Activated T-cell treated with anti-CD3 and anti-CD28 coated beads, Interleukin-2, amount 50 U/mL, for 72 hours (primary cell): Measurements from ENCODE around the gene C19orf33. TPM values are rescaled to one million over a fixed set of nuclear protein-coding genes. Genes with fewer than 3 reads are reported as not detected.
"Not testable (repeated sequence)": the region's sequence is repeated elsewhere in the genome, so short reads cannot be mapped to it uniquely, and the experiment has no call there.

Source experiments
- ATAC-seq, 2 donors: fragments of 150-1000 bp; cut with Tn5 transposase; replicated peaks in 1 of 2; 2 replicates each; pipeline ENCODE4 v1.10.0; 2021; ENCODE audit warnings: moderate library complexity in 2 of 2, mild to moderate bottlenecking in 1 of 2
- DNase-seq, 2 donors: peaks; one replicate each; pipeline ENCODE4 v3.0.0; 2021 to 2022; ENCODE audit warnings: mixed read lengths in 1 of 2
- H3K27ac Mint-ChIP-seq: one replicate; pipeline ENCODE4 v1.8.0; 2022; ENCODE audit warnings: mild to moderate bottlenecking, moderate library complexity, mixed read lengths
- H3K27me3 Mint-ChIP-seq: one replicate; pipeline ENCODE4 v1.8.0; 2022; ENCODE audit warnings: low read depth, mixed read lengths
- H3K36me3 Mint-ChIP-seq, 2 donors: one replicate each; pipeline ENCODE4 v1.8.0; 2022; ENCODE audit warnings: mixed read lengths in 2 of 2, mild to moderate bottlenecking in 1 of 2; ENCODE audit not compliant: insufficient read depth in 2 of 2
- H3K4me1 Mint-ChIP-seq: one replicate; pipeline ENCODE4 v1.8.0; 2022; ENCODE audit warnings: low read depth, mixed read lengths
- H3K4me3 Mint-ChIP-seq, 2 donors: one replicate each; pipeline ENCODE4 v1.8.0; 2022; ENCODE audit warnings: mild to moderate bottlenecking in 2 of 2, mixed read lengths in 2 of 2, moderate library complexity in 2 of 2
- H3K9me3 Mint-ChIP-seq, 2 donors: one replicate each; pipeline ENCODE4 v1.8.0; 2022; ENCODE audit warnings: mixed read lengths in 2 of 2
- total RNA-seq, 2 donors: library from RNA; stranded (reverse); gene quantifications; one replicate each; pipeline ENCODE4 v1.2.3, GENCODE V29; 2022

Gene C19orf33
- total RNA-seq, 2 donors from 2014 or later: not detected

DNA sequence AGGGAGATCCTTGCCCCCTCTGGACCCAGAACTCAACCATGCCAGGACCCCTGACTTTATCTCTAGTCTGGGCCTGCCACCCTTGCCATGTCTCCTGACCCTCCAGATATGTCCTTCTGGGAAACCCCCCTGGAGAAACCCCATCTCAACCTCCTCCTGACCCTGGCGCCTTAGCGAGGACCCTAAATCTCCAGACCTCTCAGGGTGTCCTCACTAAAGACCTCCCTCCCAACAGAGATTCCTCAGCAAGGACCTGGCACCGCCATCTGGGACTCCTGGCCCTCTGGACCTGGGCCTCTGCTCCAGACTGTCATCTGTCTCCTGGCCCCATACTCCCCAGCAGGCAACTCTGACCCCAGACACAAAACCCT lies 16.9 kb downstream of the C19orf33 start:
- H3K27me3 Mint-ChIP-seq: no peaks in the 10 kb centered on the region
- H3K4me3 Mint-ChIP-seq: peak overlapping the region; percentile 90 to 93
- DNase-seq (no peak), ATAC-seq (no peak)
- peak overlapping the region; percentile 14 for H3K27ac Mint-ChIP-seq
- peaks cover 48% of the 10 kb centered on the region for H3K4me1 Mint-ChIP-seq
- H3K9me3 Mint-ChIP-seq: no peaks in the 10 kb centered on the region
- H3K36me3 Mint-ChIP-seq: peaks cover 0 to 4% of the 10 kb centered on the region in 2 donors

DNA sequence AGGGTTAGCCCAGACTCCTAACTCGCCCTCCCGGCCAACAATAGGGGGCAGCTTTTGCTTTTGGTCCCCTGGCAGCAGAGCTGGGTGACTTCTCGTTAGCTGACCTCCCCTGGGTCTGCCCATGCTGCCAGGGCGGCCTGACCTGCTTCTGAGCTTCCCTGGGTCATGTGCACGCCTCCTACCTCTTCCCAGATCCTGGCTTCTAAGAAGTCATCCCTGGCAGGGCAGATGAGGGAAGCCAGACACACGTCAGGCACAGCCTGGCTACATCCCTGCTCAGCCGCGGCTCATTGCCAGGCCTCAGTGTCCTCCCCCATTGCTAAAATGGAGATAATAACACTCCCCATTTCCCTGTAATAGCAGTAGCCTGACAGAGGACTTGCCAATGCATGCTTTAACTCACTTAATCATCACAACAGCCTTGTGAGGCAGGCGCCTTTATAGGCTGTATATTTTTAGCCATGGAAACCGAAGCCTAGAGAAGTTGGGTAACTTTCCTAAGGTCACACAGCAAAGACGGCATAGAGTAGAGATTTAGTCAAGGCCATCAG lies 17.7 kb downstream of the C19orf33 start:
- H3K27ac Mint-ChIP-seq: peak overlapping the region; percentile 1
- H3K36me3 Mint-ChIP-seq: peaks cover 0 to 4% of the 10 kb centered on the region in 2 donors
- DNase-seq (no peak), ATAC-seq (no peak)
- no peaks in the 10 kb centered on the region for H3K27me3 Mint-ChIP-seq
- no peaks in the 10 kb centered on the region for H3K9me3 Mint-ChIP-seq
- H3K4me3 Mint-ChIP-seq: peak overlapping the region; percentile 90 to 93
- peaks cover 41% of the 10 kb centered on the region for H3K4me1 Mint-ChIP-seq

DNA sequence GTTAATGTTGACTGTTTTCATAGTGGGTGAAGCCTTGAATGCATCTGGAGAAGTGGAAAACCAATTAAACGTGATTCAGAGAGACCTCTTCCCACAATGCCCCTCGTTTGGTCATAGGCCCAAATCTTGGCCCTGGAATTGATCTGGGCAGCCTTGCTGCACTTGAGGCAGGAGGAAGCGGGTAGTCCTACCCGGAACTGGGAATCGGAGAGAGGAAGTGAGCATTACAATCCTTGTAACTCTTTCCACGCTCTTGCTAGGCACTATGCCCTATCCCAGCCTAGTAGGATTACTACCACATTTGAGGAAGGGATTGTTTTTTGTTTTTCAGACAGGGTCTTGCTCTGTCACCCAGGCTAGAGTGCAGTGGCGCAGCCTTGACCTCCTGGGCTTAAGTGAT lies 19.2 kb downstream of the C19orf33 start:
- Mint-ChIP-seq H3K4me1 (peaks cover 31% of the 10 kb centered on the region), H3K27me3 (no peaks in the 10 kb centered on the region), H3K9me3 (no peaks in the 10 kb centered on the region), H3K36me3 (peaks cover 3 to 10% of the 10 kb centered on the region in 2 donors), H3K4me3 (no peak overlapping the region), H3K27ac (no peak overlapping the region)
- no peak for ATAC-seq
- no peak for DNase-seq

DNA sequence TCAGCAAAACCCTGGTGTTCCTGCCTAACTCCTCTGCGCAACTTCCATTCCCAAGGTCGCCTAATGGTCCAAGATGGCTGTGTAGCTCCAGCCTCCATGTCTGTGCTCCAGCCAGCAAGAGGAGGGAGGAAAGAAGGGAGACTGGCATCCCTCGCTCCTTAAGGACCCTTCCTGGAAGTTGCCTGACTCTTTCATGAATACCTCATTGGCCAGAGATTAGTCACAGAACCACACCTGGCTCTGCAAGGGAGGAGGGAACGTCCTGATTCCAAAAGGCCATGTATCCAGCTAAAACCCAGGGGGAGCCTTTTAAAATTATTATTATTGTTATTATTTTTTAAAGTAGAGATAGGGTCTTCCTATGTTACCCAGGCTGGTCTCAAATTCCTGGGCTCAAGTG lies 20.4 kb downstream of the C19orf33 start:
- peaks cover 3 to 10% of the 10 kb centered on the region in 2 donors for H3K36me3 Mint-ChIP-seq
- peaks cover 19% of the 10 kb centered on the region for H3K4me1 Mint-ChIP-seq
- no peaks in the 10 kb centered on the region for H3K27me3 Mint-ChIP-seq
- H3K4me3 Mint-ChIP-seq: no peak overlapping the region
- DNase-seq: no peak
- H3K9me3 Mint-ChIP-seq: no peaks in the 10 kb centered on the region
- ATAC-seq: no peak
- H3K27ac Mint-ChIP-seq: no peak overlapping the region

DNA sequence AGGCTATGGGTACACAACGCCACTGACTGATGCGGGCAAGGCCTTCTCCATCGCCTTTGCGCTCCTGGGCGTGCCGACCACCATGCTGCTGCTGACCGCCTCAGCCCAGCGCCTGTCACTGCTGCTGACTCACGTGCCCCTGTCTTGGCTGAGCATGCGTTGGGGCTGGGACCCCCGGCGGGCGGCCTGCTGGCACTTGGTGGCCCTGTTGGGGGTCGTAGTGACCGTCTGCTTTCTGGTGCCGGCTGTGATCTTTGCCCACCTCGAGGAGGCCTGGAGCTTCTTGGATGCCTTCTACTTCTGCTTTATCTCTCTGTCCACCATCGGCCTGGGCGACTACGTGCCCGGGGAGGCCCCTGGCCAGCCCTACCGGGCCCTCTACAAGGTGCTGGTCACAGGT lies 22.5 kb downstream of the C19orf33 start:
- no peak for ATAC-seq
- H3K9me3 Mint-ChIP-seq: no peaks in the 10 kb centered on the region
- peaks cover 4% of the 10 kb centered on the region for H3K4me1 Mint-ChIP-seq
- H3K4me3 Mint-ChIP-seq: no peak overlapping the region
- no peak for DNase-seq
- H3K36me3 Mint-ChIP-seq: peaks cover 3 to 10% of the 10 kb centered on the region in 2 donors
- H3K27ac Mint-ChIP-seq: no peak overlapping the region
- no peaks in the 10 kb centered on the region for H3K27me3 Mint-ChIP-seq

DNA sequence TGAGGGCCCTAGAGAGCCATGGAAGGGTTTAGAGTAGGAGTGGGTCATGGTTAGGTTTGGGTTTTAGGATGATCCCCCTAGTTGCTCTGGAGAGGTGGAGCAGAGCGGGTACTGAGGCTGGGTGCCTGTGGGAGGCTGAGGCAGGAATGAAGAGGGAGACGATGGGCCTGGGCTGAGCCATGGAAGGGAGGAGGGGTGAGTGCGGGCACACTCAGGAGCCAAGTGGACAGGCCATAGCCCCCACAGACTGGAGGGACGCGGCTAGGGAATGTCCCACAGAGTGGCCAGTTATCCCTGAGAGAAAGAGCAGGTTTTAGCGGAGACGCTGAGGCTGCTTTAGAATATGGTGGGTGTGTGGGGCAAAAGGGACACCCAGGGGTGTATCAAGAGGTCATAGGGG lies 25.6 kb downstream of the C19orf33 start:
- Mint-ChIP-seq H3K36me3 (peaks cover 3 to 10% of the 10 kb centered on the region in 2 donors), H3K27me3 (no peaks in the 10 kb centered on the region), H3K4me3 (no peak overlapping the region), H3K9me3 (no peaks in the 10 kb centered on the region), H3K4me1 (no peaks in the 10 kb centered on the region), H3K27ac (no peak overlapping the region)
- no peak for ATAC-seq
- no peak for DNase-seq

DNA sequence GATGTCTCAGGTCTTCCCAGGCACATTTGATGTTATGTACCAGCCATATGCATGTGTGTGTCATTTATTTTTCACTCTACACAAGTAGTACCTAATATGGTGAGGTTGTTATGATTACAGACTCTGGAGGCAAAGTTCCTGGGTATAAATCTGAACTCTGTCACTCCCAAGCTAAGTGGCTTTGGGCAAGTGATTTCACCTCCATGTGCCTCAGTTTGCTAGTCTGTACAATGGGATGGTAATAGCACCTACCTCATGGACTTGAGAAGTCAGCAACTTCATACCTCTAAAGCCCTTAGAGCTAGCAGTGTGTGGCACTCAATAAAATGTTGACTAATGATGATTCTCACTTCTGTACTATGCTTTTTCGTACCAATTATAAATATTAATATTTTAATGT lies 27.7 kb downstream of the C19orf33 start:
- no peak for DNase-seq
- Mint-ChIP-seq H3K27me3 (no peaks in the 10 kb centered on the region), H3K9me3 (no peaks in the 10 kb centered on the region), H3K4me3 (no peak overlapping the region), H3K4me1 (no peaks in the 10 kb centered on the region), H3K36me3 (peaks cover 3 to 7% of the 10 kb centered on the region in 2 donors), H3K27ac (no peak overlapping the region)
- no peak for ATAC-seq

DNA sequence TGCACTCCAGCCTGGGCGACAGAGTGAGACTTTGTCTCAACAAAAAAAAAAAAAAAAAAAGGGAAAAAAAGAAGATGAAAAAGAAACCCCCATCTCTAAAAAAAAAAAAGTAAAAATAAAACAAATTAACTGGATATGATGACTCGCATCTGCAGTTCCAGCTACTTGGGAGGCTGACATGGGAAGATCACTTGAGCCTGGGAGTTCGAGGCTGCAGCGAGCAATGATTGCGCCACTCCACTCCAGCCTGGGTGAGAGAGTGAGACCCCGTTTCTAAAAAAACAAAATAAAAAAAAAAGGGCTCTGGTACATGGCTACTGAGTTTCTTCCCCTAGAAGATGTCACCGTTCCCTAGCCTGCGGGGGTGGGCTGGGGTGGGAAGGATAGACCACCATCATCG lies 29.2 kb downstream of the C19orf33 start:
- H3K9me3 Mint-ChIP-seq: no peaks in the 10 kb centered on the region
- no peak overlapping the region for H3K27ac Mint-ChIP-seq
- H3K4me3 Mint-ChIP-seq: no peak overlapping the region
- H3K27me3 Mint-ChIP-seq: no peaks in the 10 kb centered on the region
- ATAC-seq (no peak), DNase-seq (no peak)
- no peaks in the 10 kb centered on the region for H3K36me3 Mint-ChIP-seq
- peaks cover 6% of the 10 kb centered on the region for H3K4me1 Mint-ChIP-seq

DNA sequence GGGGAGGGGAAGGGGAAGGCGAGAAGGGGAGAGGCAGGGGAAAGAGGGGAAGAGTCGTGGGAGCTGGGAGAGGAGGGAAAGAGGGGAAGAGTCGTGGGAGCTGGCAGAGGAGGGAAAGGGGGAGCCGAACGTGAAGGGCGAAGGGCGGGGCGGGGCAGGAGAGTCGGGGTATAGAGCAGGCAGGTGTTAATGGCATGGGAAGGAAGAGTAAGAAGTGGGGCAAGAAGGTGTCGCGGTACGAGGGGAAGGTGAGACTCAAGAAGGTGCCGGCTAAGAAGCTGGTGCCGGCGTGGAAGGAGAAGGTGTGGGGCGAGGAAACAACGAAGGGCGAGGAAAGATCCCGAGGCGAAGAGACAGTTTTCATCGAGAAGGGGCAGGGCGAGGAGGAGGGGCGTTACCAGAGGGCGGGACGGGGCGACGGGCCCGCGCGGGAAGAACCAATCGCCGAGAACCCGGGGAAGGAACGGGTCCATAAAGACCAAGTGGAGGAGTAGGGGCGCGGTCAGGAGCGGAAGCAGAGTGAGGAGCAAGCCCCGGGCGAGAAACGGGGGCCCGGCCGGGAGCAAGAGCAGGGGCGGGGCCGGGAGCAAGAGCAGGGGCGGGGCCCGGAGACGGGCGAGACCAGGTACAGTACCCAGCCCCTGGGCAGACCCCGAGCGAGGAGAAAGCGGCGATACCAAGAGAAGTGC lies 32.0 kb downstream of the C19orf33 start:
- Mint-ChIP-seq H3K36me3 (peaks cover 0 to 1% of the 10 kb centered on the region in 2 donors), H3K4me3 (peak overlapping the region; percentile 94 to 99), H3K27me3 (no peaks in the 10 kb centered on the region), H3K27ac (peak overlapping the region; percentile 95), H3K4me1 (peaks cover 12% of the 10 kb centered on the region), H3K9me3 (no peaks in the 10 kb centered on the region)
- ATAC-seq: peak; percentile 78
- DNase-seq: peak; percentile 97 to 99

DNA sequence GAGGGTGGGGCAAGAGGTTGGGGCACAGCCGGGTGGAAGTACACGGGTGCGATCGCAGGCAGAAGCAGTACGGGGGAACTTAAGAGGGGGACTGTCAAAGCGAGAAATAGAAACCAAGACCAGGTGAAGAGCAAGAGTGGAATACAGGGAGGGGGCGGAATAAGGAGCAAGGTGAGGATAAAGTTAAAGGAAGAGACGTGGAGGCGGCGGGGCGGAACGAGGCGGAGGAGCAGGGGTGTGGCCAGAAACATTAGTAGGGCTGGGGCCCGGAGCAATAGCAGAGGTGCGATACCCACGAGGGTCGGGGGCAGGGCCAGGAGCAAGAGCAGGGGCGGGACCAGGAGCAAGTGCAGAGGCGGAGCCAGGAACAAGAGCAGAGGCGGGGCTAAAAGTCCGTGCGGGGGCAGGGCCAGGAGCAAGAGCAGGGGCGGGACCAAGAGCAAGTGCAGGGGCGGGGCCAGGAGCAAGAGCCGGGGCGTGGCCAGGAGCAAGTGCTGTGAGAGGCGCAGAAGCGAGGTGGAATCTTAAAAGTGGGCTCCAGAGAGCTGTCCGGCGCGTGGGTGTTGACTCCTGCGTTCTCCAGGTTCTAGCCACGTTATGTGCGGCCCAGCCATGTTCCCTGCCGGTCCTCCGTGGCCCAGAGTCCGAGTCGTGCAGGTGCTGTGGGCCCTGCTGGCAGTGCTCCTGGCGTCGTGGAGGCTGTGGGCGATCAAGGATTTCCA lies 32.7 kb downstream of the C19orf33 start:
- H3K4me3 Mint-ChIP-seq: peak overlapping the region; percentile 94 to 99
- no peaks in the 10 kb centered on the region for H3K9me3 Mint-ChIP-seq
- peak; percentile 71 for ATAC-seq
- no peaks in the 10 kb centered on the region for H3K27me3 Mint-ChIP-seq
- DNase-seq: peak; percentile 97 to 99
- H3K4me1 Mint-ChIP-seq: peaks cover 12% of the 10 kb centered on the region
- H3K36me3 Mint-ChIP-seq: peaks cover 0 to 1% of the 10 kb centered on the region in 2 donors
- peak overlapping the region; percentile 95 for H3K27ac Mint-ChIP-seq

DNA sequence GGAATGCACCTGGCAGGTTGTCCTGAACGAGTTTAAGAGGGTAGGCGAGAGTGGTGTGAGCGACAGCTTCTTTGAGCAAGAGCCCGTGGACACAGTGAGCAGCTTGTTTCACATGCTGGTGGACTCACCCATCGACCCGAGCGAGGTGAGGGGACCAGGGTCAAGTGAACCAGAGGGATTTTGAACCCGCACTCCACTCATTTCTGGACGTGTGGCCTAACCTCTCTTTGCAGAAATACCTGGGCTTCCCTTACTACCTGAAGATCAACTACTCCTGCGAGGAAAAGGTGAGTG lies 33.3 kb downstream of the C19orf33 start:
- no peaks in the 10 kb centered on the region for H3K27me3 Mint-ChIP-seq
- H3K36me3 Mint-ChIP-seq: peaks cover 0 to 1% of the 10 kb centered on the region in 2 donors
- no peak for ATAC-seq
- H3K9me3 Mint-ChIP-seq: no peaks in the 10 kb centered on the region
- H3K4me1 Mint-ChIP-seq: peaks cover 12% of the 10 kb centered on the region
- H3K4me3 Mint-ChIP-seq: peak overlapping the region; percentile 94 to 99
- peak overlapping the region; percentile 95 for H3K27ac Mint-ChIP-seq
- DNase-seq: no peak

DNA sequence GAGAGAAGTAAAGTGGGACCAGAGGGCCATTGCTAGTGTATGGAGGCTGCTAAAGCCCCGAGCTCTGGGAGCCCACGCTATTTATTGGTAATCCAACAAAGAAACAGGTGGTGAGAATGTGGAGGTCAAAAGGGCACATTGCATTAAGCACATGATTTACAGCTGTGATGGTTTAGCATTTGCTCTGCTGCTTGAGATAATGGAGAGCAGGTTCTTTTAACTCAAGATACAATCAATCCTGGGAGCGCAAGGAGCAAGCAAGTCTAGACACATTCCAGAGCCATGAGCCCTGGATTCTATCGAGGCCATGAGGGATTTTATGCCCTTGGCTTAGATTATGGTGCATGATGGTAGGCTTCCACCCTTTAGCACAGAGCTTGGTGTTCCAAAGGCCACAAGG lies 35.0 kb downstream of the C19orf33 start:
- not testable (repeated sequence) for DNase-seq, H3K9me3 Mint-ChIP-seq, H3K27me3 Mint-ChIP-seq, H3K27ac Mint-ChIP-seq, ATAC-seq, H3K36me3 Mint-ChIP-seq
- Mint-ChIP-seq H3K4me3 (peak overlapping the region in 1 of 2 donors; percentile 20), H3K4me1 (peaks cover 12% of the 10 kb centered on the region)

DNA sequence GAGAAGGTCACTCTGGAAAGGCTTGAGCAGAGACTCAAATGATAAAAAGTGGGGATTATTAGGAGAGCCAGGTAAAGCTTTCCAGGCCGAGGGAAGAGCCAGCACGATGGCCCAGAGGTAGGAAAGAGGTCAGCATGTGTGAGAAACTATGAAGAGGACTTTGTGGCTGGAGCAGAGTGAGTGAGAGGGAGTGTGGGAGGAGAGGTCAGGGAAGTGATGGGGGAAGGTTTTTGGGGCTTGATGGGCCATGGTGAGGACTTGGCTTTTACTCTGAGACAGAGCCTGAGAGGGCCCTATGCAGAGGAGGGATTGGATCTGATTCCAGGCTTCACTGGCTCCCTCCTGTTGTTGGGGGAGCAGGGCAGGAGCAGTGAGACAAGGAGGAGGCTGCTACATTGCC lies 36.9 kb downstream of the C19orf33 start:
- Mint-ChIP-seq H3K9me3 (no peaks in the 10 kb centered on the region), H3K36me3 (peaks cover 0 to 1% of the 10 kb centered on the region in 2 donors), H3K4me3 (no peak overlapping the region), H3K27ac (no peak overlapping the region), H3K4me1 (peaks cover 12% of the 10 kb centered on the region), H3K27me3 (no peaks in the 10 kb centered on the region)
- no peak for DNase-seq
- no peak for ATAC-seq
